Prostate gland (tissue), 2 donors: Measurements from ENCODE around the gene STX16. TPM values are rescaled to one million over a fixed set of nuclear protein-coding genes. Genes with fewer than 3 reads are reported as not detected.

ENCODE experiments used
- DNase-seq: peaks from one replicate; pipeline ENCODE4 v3.0.0-alpha.2; 2019; ENCODE audit warnings: low spot score
- H3K27ac ChIP-seq, 2 donors: fragments of 200-600 bp; sonication (generic); 2 replicates each; pipeline ENCODE4 v1.5.1; 2017 to 2019
- H3K27me3 ChIP-seq: fragments of 200-600 bp; sonication (generic); replicated peaks from 2 replicates; pipeline ENCODE4 v1.5.1; 2019; ENCODE audit not compliant: insufficient read depth
- H3K36me3 ChIP-seq, 2 donors: fragments of 200-600 bp; sonication (generic); 1 replicate in 1 of 2; 2 replicates in 1 of 2; pipeline versions ENCODE4 v1.5.1 to v1.8.1; 2017 to 2019
- H3K4me1 ChIP-seq: fragments of 200-600 bp; sonication (generic); replicated peaks from 2 replicates; pipeline ENCODE4 v1.5.1; 2019
- H3K4me3 ChIP-seq, 2 donors: fragments of 200-600 bp; sonication (generic); 2 replicates each; pipeline ENCODE4 v1.5.1; 2017 to 2019
- H3K9me3 ChIP-seq: fragments of 200-600 bp; sonication (generic); 2 replicates; pipeline ENCODE4 v1.5.1; 2017
- POLR2A ChIP-seq: fragments of 450-650 bp; IDR thresholded peaks from one replicate; pipeline ENCODE4 v1.6.1; 2016; ENCODE audit warnings: antibody characterized with exemption, mild to moderate bottlenecking
- POLR2AphosphoS5 ChIP-seq: sonication (generic); formaldehyde crosslinking; IDR thresholded peaks from one replicate; pipeline ENCODE4 v1.6.1; 2017; ENCODE audit warnings: antibody characterized with exemption
- WGBS: methylation state at CpG from one replicate; pipeline ENCODE4 v1.1.5; 2018; 5-methylcytosine and 5-hydroxymethylcytosine counted together
- intact Hi-C: fragments of 100-400 bp; cut with DNase I; formaldehyde crosslinking; loops from one replicate; pipeline ENCODE4 v1.14.2; 2022
- total RNA-seq, 2 donors: library from RNA; depleted of rRNA; stranded (reverse); fragments of >200 nt; gene quantifications; one replicate each; pipeline ENCODE4 v1.1.0, GENCODE V29; 2016
- TF ChIP-seq, protein P1 (sequence below), 4 experiments: fragments of 200-600 bp in 2 of 4; fragments of 450-650 bp in 2 of 4; sonication (generic) in 2 of 4; IDR thresholded peaks; 1 replicate in 3 of 4; 2 replicates in 1 of 4; pipeline ENCODE4 v1.5.1; 2016 to 2019; ENCODE audit warnings: antibody characterized with exemption in 4 of 4, mild to moderate bottlenecking in 2 of 4, moderate library complexity in 2 of 4

Gene STX16
- total RNA-seq, 2 donors from 2014 or later = 34.3 to 115 TPM

DNA sequence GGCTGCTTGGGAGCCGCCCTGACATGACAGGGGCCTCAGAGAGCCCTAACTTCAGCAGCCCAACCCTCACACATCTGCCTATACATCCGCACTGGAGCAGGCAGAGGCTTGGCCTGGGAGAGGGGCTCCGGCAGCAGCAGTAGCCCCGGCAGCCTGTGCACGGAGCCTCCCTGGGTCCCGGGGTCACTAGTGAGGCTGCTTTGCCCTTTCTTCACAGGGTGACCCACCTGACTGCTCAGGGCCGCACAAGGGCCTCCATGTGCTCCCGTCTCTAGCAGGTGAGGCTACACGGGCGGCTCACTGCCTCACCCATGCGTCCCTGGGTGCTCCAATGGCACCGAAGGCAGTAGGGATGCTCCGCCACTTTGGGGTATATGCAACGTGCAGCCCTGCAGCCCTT is 36.7 kb upstream of the STX16 start:
- no peak for DNase-seq
- intact Hi-C loops = no loop called here
- WGBS = 95% methylated on average over 14 of the region's 14 CpGs

DNA sequence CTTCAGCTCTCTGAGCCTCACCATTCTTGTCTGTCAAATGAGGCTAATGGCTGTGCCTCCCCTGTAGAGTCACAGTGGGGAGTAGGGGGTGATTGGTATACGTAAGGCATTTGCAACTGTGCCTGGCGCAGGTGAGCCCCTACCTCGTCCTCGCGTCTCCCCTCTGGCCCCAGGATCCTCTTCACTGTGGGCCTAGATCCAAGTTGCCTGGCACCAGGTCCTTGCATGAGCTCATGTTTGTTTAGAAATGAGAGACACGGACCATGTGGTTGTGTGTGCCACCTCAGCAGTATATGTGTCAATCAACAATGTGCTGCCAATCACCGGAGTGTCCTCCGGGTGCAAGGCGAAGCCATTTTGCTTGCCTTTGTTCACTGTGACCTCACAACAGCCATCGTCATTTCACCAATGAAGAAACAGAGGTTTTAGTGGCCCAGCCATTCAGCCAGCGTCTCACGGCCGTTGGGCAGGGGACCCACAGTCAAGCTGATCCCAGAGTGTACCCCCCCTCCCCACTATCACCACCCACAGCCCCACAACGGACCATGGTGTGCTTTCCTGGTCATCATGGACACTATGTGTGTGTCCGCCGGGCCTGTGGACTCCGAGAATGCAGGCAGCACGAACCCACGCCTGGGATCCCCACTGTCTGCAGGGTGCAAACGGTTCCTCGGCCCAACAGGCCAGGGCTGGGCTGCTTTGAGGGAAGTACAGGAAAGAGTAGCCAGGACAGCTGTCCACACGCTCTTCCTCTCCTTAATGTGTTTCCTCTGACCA is 35.9 kb upstream of the STX16 start:
- 78% methylated on average over 22 of the region's 22 CpGs for WGBS
- peaks cover 9% of the 10 kb centered on the region for H3K4me1 ChIP-seq
- H3K27ac ChIP-seq = no peak overlapping the region
- H3K9me3 ChIP-seq = no peaks in the 10 kb centered on the region
- H3K27me3 ChIP-seq = no peaks in the 10 kb centered on the region
- no peaks in the 10 kb centered on the region for H3K36me3 ChIP-seq
- intact Hi-C loops = no loop called here
- DNase-seq = peak; percentile 56
- no peak overlapping the region for H3K4me3 ChIP-seq
- TF ChIP-seq, protein P1, sequence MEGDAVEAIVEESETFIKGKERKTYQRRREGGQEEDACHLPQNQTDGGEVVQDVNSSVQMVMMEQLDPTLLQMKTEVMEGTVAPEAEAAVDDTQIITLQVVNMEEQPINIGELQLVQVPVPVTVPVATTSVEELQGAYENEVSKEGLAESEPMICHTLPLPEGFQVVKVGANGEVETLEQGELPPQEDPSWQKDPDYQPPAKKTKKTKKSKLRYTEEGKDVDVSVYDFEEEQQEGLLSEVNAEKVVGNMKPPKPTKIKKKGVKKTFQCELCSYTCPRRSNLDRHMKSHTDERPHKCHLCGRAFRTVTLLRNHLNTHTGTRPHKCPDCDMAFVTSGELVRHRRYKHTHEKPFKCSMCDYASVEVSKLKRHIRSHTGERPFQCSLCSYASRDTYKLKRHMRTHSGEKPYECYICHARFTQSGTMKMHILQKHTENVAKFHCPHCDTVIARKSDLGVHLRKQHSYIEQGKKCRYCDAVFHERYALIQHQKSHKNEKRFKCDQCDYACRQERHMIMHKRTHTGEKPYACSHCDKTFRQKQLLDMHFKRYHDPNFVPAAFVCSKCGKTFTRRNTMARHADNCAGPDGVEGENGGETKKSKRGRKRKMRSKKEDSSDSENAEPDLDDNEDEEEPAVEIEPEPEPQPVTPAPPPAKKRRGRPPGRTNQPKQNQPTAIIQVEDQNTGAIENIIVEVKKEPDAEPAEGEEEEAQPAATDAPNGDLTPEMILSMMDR (IDR thresholded peaks at IDR 0.05) = no peak
- TF ChIP-seq POLR2A (no peak), POLR2AphosphoS5 (peak; percentile 54)

More for the DNA sequence above, 36.7 kb upstream of the STX16 start:
- Histone ChIP-seq H3K4me3 (no peak overlapping the region), H3K27ac (no peak overlapping the region), H3K9me3 (no peaks in the 10 kb centered on the region), H3K36me3 (no peaks in the 10 kb centered on the region), H3K4me1 (peaks cover 9% of the 10 kb centered on the region), H3K27me3 (no peaks in the 10 kb centered on the region)
- TF ChIP-seq, protein P1 (IDR thresholded peaks at IDR 0.05) = no peak
- no peak for TF ChIP-seq POLR2A

DNA sequence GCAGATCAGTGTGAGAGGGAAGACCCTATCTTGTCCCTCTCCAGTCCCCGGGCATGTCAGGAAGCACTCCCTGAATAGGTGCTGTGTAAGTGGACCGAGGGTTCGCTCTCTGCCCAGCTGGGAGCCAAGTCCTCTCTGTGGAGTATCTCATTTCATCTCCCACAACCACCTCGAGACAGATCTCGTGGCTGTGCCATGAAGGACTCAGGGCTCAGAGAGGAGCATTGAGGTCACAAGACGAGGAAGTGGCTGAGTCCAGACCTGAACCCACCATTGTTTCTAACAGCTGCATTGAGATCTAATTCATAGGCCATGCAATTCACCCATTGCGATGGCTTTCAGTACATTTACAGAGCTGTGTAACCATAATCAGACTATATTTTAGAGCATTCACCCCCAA is 34.7 kb upstream of the STX16 start:
- Histone ChIP-seq H3K4me1 (peaks cover 9% of the 10 kb centered on the region), H3K27me3 (no peaks in the 10 kb centered on the region), H3K9me3 (no peaks in the 10 kb centered on the region), H3K27ac (no peak overlapping the region), H3K36me3 (no peaks in the 10 kb centered on the region), H3K4me3 (no peak overlapping the region)
- no peak for TF ChIP-seq POLR2A
- intact Hi-C loops = no loop called here
- 91% methylated on average over 7 of the region's 7 CpGs for WGBS
- DNase-seq = no peak

DNA sequence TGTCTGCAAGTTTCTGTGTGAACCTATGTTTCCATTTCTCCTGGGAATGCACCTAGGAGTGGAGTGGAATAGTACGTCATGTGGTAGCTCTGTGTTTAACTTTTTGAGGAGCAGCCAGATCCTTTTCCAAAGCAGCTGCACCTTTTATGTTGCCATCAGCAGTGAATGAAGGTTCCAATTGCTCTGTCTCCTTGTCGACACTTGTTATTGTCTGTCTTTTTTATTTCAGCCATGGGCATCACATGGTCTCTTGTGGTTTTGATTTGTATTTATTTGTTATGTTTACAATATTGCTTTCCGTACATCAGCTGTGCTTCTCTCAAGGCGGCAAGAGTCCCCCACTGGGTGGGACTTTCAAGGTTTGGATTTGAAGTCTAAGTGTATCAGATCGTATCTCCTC is 33.9 kb upstream of the STX16 start:
- Histone ChIP-seq H3K4me1 (peaks cover 2% of the 10 kb centered on the region), H3K36me3 (no peaks in the 10 kb centered on the region), H3K9me3 (no peaks in the 10 kb centered on the region), H3K27me3 (no peaks in the 10 kb centered on the region), H3K4me3 (no peak overlapping the region), H3K27ac (no peak overlapping the region)
- DNase-seq = no peak
- TF ChIP-seq POLR2A (no peak), POLR2AphosphoS5 (no peak)
- TF ChIP-seq, protein P1 (IDR thresholded peaks at IDR 0.05) = no peak
- 95% methylated on average over 5 of the region's 5 CpGs for WGBS
- intact Hi-C loops = no loop called here

DNA sequence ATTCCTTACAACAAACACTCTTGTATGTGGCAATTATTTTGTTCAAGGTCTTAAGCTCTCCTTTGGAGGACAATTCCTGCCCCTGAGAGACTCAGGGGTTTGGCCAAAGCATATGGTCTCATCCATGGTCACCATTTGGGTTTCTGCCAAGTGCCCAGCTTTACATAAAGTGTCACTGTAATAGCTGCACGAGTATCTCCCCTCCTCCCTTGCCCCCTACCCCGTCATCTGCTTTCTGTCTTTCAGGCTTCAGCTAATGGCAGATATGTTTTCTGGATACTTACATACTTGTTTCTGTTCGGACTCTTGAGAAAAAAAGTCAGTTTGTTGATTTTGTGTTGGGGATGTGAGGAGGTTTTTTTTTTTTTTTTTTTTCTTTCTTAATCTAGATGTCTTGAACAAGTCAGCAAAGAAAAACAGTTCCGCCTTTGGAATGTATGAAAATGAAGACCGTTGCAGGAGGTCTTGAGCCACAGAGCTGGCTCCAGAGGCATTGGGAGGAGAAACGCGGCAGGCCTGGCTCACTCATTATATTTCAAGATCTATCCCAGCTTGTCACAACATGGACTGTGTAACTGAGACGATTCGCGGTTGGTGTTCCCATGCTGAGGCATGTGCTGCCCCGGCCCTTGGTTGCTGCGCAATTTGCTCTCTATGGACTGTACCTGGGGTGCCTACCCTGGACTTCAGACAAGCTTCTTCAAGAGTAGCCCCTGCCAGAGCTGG is 32.6 kb upstream of the STX16 start:
- no peaks in the 10 kb centered on the region for H3K36me3 ChIP-seq
- H3K4me3 ChIP-seq = no peak overlapping the region
- WGBS = 33% methylated on average over 12 of the region's 12 CpGs
- H3K27me3 ChIP-seq = no peaks in the 10 kb centered on the region
- intact Hi-C loops = no loop called here
- no peak overlapping the region for H3K27ac ChIP-seq
- peak; percentile 47 for DNase-seq
- TF ChIP-seq POLR2AphosphoS5 = peak; percentile 29
- TF ChIP-seq, protein P1 (IDR thresholded peaks at IDR 0.05) = no peak
- no peaks in the 10 kb centered on the region for H3K4me1 ChIP-seq
- H3K9me3 ChIP-seq = no peaks in the 10 kb centered on the region
